AG04449 (cell line): ENCODE data around the gene TMEM52.

Experiments
- CTCF ChIA-PET: fragments of 350-600 bp; formaldehyde crosslinking; extraction: SDS; loops from one replicate; lab custom pipeline; 2021; ENCODE audit warnings: antibody characterized with exemption; lab: Yijun Ruan, JAX
- POLR2A ChIA-PET: fragments of 400-600, 350-600 bp; formaldehyde crosslinking; extraction: SDS; loops from one replicate; lab custom pipeline; 2020; ENCODE audit warnings: antibody characterized with exemption, inconsistent platforms; lab: Yijun Ruan, JAX
- DNase-seq: peaks from one replicate; pipeline ENCODE4 v3.0.0-alpha.2; 2010; ENCODE audit warnings: low read depth, low spot score
- H3K4me3 ChIP-seq: 2 replicates; pipeline ENCODE4 v1.5.1; 2011; ENCODE audit warnings: low read depth, mild to moderate bottlenecking, control low read depth, low read length
- TF ChIP-seq, protein P1 (sequence below): IDR thresholded peaks from one replicate; pipeline ENCODE4 v1.5.1; 2011; ENCODE audit warnings: mild to moderate bottlenecking, moderate library complexity, low read length, control low read depth, inconsistent platforms; ENCODE audit not compliant: insufficient read depth; ENCODE audit errors: missing control alignments

TMEM52 gene

DNA sequence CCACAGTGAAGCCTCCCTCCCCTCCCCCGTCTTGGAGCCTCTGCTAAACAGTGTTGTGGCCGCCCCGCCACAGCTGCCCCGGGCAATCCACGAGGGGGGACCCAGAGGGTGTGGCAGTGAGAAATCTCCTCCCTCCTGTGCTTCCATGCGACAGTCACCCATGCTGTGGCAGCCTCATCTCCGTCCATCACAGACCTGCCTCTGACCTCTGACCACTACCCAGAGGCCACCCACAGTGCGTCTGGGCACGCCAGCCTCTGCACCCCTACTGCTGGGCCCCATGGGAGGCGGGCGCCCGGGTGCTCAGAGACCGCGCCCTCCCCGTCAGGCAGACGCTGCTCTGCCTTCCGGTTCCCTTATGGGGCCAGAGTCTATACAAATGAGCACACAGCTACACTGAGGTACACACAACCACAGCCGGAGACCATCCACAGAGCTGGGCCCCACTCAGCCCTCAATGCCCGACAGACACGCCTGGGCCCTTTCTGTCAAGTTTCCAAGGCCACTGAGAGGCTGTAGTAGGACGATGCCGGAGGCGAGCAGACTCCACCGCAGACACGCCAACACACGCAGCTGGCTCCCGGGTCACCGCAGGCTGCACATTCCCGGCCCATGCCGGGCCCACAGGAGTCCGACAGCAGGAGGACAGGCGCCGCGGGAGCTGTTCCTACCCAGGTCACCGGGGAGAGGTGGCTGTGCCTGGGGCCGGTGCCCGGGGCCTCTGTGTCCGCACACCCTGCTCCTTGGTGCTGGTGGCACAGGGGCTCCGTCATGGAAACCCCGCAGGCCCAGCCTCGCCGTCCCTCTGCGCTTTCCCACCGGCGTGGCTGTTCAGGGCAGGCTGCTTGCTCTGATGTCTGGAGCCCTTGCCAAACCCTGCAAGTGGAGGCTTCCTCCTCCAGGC is 23.9 kb upstream of the TMEM52 start:
- POLR2A ChIA-PET: no interaction called here
- H3K4me3 ChIP-seq: no peak overlapping the region
- CTCF ChIA-PET: interaction anchor here (0.8 to 3.8 kb wide), 6 partner anchors 10 to 231 kb away, joined by 3 to 36 read pairs (median 9); no protein-coding TSS in a partner anchor
- no peak for DNase-seq
- TF ChIP-seq, protein P1, sequence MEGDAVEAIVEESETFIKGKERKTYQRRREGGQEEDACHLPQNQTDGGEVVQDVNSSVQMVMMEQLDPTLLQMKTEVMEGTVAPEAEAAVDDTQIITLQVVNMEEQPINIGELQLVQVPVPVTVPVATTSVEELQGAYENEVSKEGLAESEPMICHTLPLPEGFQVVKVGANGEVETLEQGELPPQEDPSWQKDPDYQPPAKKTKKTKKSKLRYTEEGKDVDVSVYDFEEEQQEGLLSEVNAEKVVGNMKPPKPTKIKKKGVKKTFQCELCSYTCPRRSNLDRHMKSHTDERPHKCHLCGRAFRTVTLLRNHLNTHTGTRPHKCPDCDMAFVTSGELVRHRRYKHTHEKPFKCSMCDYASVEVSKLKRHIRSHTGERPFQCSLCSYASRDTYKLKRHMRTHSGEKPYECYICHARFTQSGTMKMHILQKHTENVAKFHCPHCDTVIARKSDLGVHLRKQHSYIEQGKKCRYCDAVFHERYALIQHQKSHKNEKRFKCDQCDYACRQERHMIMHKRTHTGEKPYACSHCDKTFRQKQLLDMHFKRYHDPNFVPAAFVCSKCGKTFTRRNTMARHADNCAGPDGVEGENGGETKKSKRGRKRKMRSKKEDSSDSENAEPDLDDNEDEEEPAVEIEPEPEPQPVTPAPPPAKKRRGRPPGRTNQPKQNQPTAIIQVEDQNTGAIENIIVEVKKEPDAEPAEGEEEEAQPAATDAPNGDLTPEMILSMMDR: no peak

DNA sequence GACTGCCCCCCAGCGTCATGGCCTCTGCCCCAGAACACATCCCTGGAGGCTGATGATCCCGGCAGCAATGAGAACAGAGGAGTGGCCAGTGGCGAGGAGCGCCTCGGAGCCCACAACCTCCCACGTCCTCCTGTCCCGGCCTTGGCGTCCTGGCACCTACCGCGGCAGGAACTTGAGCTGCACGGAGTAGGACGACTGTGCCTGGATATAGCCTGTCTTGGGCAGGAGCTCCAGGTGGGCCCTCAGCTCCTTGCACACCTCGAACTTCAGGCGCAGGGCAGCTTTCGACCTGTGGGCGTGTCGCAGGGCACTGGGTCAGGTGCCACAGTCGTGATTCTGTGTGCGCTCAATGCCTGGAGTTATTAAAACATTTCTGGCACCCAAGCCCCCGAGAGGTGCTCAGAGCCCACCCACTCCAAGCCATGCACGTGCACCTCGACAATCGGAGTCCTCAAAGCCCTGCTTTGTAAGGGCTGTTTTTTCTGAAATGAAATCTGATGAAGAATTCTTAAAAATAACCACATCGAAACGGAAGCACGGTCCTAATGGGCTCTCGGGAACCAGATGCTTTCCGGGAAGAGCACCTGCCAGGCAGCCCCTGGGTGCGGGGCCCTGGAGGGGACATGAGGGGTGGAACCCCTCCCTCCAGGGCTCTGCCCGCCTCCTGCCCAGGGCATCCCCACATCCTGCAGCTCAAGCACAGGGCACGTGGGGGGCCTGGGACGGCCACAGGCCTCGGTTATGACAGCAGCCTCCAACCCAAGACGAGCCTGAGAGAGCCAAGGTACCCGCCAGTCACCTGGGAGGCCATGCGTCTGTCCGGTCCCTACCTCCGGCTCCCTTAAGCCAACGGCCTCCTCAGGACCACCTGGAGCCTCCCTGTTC is 23.0 kb upstream of the TMEM52 start:
- H3K4me3 ChIP-seq: no peak overlapping the region
- CTCF ChIA-PET: interaction anchor here (1.3 to 3.8 kb wide), 5 partner anchors 10 to 197 kb away, joined by 4 to 36 read pairs (median 5); no protein-coding TSS in a partner anchor
- TF ChIP-seq, protein P1: no peak
- DNase-seq: no peak
- POLR2A ChIA-PET: no interaction called here

DNA sequence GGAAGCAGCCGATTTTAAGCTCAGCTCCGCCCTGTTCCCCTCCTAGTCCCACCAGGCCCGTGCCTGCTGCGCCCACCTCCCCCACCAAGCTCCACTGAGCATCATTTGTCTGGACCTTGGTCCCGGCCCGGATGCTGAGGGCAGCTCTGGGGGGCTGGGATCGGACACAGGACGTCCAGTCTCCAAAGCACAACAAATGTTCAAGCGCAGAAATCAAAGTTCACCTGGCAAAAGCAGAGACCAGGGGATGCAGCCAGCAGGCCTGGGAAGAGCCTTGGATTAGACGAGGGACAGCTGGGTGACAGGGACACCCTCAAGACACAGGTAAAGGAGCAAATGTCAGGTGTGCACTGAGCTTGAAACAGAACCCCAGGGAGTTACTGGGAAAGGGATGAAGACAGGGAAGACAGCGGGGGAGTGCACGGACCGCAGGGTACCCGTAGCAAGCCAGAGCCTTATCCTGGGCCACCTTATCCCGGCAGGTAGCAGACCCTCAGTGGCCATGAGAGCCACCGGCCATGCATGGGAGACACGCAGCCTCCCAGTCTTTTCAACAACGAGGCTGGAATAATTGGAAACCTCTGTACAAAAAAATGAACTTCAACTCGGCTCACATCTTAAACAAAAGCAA is 22.2 kb upstream of the TMEM52 start:
- no peak for DNase-seq
- TF ChIP-seq, protein P1: no peak
- ChIA-PET CTCF (interaction anchor here (0.7 to 2.2 kb wide), 6 partner anchors 8 to 198 kb away, joined by 3 to 5 read pairs (median 4); no protein-coding TSS in a partner anchor), POLR2A (no interaction called here)
- H3K4me3 ChIP-seq: no peak overlapping the region

DNA sequence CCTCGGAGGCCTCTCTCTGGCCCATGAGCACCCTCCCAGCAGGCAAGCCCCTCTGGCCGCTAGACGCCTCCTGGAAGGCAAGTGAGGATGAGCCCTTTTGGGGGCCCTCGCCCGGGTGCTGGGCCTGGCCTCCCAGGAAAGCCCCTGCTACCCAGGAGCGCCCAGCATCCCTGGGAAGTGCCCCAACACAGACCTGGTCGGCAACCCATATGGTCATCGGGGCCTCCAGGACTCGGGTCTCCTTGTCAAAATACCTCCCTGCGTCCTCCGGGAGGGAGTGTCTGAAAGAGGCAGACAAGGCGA is 21.0 kb upstream of the TMEM52 start:
- no peak overlapping the region for H3K4me3 ChIP-seq

DNA sequence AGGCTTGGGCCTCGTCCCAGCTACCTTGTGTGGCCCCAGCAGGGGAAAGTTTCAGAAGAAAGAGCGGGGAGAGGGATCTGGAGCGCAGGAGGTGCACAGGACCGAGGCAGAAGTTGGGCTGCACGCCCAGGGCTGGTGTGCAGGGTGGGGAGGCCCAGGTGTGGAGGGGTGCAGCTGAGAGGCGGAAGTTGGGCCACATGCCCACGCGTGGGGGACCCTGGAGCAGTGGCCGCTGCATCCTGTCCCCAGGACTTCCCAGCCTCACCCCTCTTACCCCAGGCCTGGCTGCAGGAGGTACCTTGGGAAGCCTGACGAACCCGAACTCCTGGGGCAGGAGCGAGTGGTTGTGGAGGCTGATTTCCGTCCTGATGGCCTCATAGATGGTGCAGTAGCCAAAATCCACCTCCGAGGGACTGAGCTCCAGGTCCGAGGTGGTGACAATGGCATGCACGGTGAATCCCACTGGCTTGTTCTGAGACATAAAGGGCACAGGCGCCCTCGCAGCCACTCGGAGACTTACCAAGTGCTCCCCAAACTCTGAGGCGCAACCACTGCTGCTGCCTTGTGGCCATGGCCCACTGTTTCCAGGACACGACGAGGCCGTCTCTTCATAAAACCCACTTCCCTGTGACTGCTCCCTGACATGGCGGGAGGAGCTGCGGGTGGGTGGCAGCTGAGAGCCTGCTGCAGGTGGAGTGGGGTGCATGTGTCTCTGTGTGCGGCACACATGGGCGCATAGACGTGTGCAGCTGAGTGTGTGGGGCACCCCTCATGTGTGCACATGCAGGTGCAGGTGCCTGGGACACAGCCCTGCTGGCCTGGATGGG is 20.4 kb upstream of the TMEM52 start:
- ChIA-PET CTCF (interaction anchor here (2.2 kb wide), 1 partner anchor 21 kb away, joined by 5 read pairs; no protein-coding TSS in a partner anchor), POLR2A (no interaction called here)
- no peak overlapping the region for H3K4me3 ChIP-seq
- no peak for DNase-seq
- TF ChIP-seq, protein P1: no peak

More for the DNA sequence above, 21.0 kb upstream of the TMEM52 start:
- TF ChIP-seq, protein P1: no peak
- ChIA-PET POLR2A (no interaction called here), CTCF (interaction anchor here (1.5 to 2.2 kb wide), 2 partner anchors 10 to 21 kb away, joined by 5 read pairs; no protein-coding TSS in a partner anchor)
- DNase-seq: no peak
